Ovary (tissue), 3 donors: ENCODE measurements around the gene RSL1D1.

ENCODE experiments used
- CTCF ChIP-seq, 3 donors: fragments of 450-650 bp in 2 of 3; fragments of 200-600 bp in 1 of 3; IDR thresholded peaks; one replicate each; pipeline versions ENCODE4 v1.5.1 to v1.8.0; 2016 to 2022; ENCODE audit warnings: antibody characterized with exemption in 3 of 3, mild to moderate bottlenecking in 1 of 3
- EP300 ChIP-seq: sonication (generic); formaldehyde crosslinking; IDR thresholded peaks from one replicate; pipeline ENCODE4 v1.6.1; 2017; ENCODE audit warnings: antibody characterized with exemption
- donor health status: DM: no; HTN: no; CAD: no.

- no peak for TF ChIP-seq CTCF (IDR thresholded peaks at IDR 0.05)
- TF ChIP-seq EP300: no peak
These were observed 60.1 kb downstream of the RSL1D1 start for GRCh38 chr16:11791144-11791828.
